ENCODE data around the gene ZNF688. TPM values are rescaled to one million over a fixed set of nuclear protein-coding genes. Genes with fewer than 3 reads are reported as not detected.

ZNF688 gene
- total and polyA plus RNA-seq, 2 of the 8 experiments (the other 6 are each of a cell fraction or from before 2014, with no cell fraction given): 2.7 to 3.5 TPM

DNA sequence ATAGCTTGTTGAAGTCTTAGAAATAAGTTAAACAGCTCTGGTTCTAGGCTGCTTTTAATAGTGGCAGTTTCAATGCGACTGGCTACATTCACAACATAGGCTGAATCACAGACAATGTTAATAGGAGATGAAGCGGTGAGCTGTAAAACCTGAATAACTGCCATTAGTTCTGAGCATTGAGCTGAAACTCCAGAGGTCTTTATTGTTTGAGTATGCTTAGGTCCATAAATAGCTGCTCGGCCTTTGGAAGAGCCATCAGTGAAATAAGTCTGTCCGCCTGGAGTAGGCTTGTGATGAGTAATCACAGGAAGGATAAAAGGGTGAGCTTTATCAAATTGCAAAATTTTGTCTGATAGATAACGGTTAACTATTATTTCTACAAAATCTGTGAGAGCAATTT, 48.1 kb upstream of the ZNF688 start:
- Histone ChIP-seq H3K4me2 (ENCODE audit: insufficient read depth in 1 of 2, low read depth in 2 of 2, low read length in 2 of 2) (no peak overlapping the region), H3K56ac (replicated peaks; ENCODE audit: insufficient read length, low read depth, low read length) (no peak overlapping the region), H3K4me3 (ENCODE audit: extremely low read depth in 1 of 4, insufficient read depth in 2 of 4, low read depth in 3 of 4, low read length in 4 of 4) (no peak overlapping the region), H2BK5ac (ENCODE audit: low read depth, low read length) (no peak overlapping the region), H3K18ac (ENCODE audit: extremely low read depth, low read length) (no peak overlapping the region), H3K27ac (ENCODE audit: low read depth, low read length) (no peak overlapping the region), H3K9me3 (ENCODE audit: insufficient read depth in 2 of 2, low read depth in 1 of 2, low read length in 1 of 2) (no peaks in the 10 kb centered on the region), H2AK5ac (ENCODE audit: low read depth, low read length) (no peak overlapping the region), H3K79me2 (ENCODE audit: control insufficient read depth in 1 of 2, insufficient read depth in 2 of 2, low read length in 2 of 2) (no peaks in the 10 kb centered on the region), H3K36me3 (ENCODE audit: control insufficient read depth in 2 of 4, insufficient read depth in 4 of 4, low read length in 3 of 4) (no peaks in the 10 kb centered on the region), H2BK12ac (ENCODE audit: low read depth, low read length) (no peak overlapping the region), H2BK15ac (ENCODE audit: low read length) (no peak overlapping the region), H2BK120ac (replicated peaks; ENCODE audit: low read depth, low read length) (no peak overlapping the region), H3K27me3 (replicated peaks in 1 of 4; ENCODE audit: control insufficient read depth in 3 of 4, extremely low read depth in 1 of 4, insufficient read depth in 3 of 4, low read length in 3 of 4) (no peaks in the 10 kb centered on the region; a peak in 2 of 7 replicates), H3K14ac (ENCODE audit: insufficient read length) (no peak overlapping the region), H2AFZ (ENCODE audit: low read length) (no peak overlapping the region), H4K91ac (replicated peaks; ENCODE audit: insufficient read length, low read length) (no peak overlapping the region), H3K23me2 (ENCODE audit: low read depth, low read length) (no peaks in the 10 kb centered on the region), H4K20me1 (replicated peaks in 1 of 2; ENCODE audit: control insufficient read depth in 1 of 2, insufficient read depth in 2 of 2, low read length in 2 of 2) (no peaks in the 10 kb centered on the region), H4K8ac (ENCODE audit: extremely low read depth, insufficient read depth, low read length) (no peak overlapping the region), H3K23ac (ENCODE audit: insufficient read length) (no peak overlapping the region), H3K4me1 (replicated peaks in 1 of 4; ENCODE audit: control insufficient read depth in 3 of 4, insufficient read depth in 4 of 4, low read length in 3 of 4) (0 out of 7 replicates have a peak, but pooled peaks cover 0 to 2% (median 0%) of the 10 kb centered on the region in 4 experiments), H3K4ac (replicated peaks; ENCODE audit: insufficient read length, low read depth, low read length) (no peak overlapping the region), H3K9ac (replicated peaks in 1 of 4; ENCODE audit: extremely low read depth in 1 of 4, low read depth in 3 of 4, low read length in 3 of 4) (no peak overlapping the region), H4K5ac (ENCODE audit: insufficient read length, low read depth, low read length) (no peak overlapping the region), H3K79me1 (ENCODE audit: low read depth, low read length) (no peaks in the 10 kb centered on the region), H2BK20ac (ENCODE audit: low read length) (no peak overlapping the region)
- POLR2A ChIA-PET (ENCODE audit: partially characterized antibody): interaction anchor here (1.1 to 5.0 kb wide), 4 partner anchors 10 to 190 kb away, joined by 3 to 26 read pairs (median 4); partner anchors contain the start of genes DCTPP1 and ZNF689
- CTCF ChIA-PET (ENCODE audit: partially characterized antibody): interaction anchor here (0.6 to 3.1 kb wide), 10 partner anchors 9 to 194 kb away, joined by 3 to 22 read pairs (median 4); partner anchors contain the start of genes DCTPP1 and ZNF689
- FAIRE-seq: no peak
- DNase-seq (ENCODE audit: low read depth in 1 of 2, low spot score in 2 of 2): no peak
- WGBS, 2 experiments (ENCODE audit: extremely low coverage in 1 of 2, insufficient coverage in 1 of 2, insufficient read length in 1 of 2, insufficient replicate concordance in 2 of 2, low coverage in 1 of 2, low lambda C conversion rate in 2 of 2, missing lambda C conversion rate in 1 of 2): 86% methylated on average over 5 of the region's 5 CpGs; no CpG with 5 or more reads in 1 of the 2 experiments
- TF ChIP-seq, protein P1, sequence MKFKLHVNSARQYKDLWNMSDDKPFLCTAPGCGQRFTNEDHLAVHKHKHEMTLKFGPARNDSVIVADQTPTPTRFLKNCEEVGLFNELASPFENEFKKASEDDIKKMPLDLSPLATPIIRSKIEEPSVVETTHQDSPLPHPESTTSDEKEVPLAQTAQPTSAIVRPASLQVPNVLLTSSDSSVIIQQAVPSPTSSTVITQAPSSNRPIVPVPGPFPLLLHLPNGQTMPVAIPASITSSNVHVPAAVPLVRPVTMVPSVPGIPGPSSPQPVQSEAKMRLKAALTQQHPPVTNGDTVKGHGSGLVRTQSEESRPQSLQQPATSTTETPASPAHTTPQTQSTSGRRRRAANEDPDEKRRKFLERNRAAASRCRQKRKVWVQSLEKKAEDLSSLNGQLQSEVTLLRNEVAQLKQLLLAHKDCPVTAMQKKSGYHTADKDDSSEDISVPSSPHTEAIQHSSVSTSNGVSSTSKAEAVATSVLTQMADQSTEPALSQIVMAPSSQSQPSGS (IDR thresholded peaks at IDR 0.05; ENCODE audit: low read length): no peak
- TF ChIP-seq JUN (IDR thresholded peaks at IDR 0.05; ENCODE audit: low read depth, low read length) (no peak), SP1 (IDR thresholded peaks at IDR 0.05; ENCODE audit: low read depth, low read length) (no peak)

Measured in H1 (cell line).